Measurements from ENCODE around the gene RAB11FIP4. TPM values are rescaled to one million over a fixed set of nuclear protein-coding genes. Genes with fewer than 3 reads are reported as not detected.

The RAB11FIP4 gene
- total and polyA plus RNA-seq, 7 donors, result 0.66 to 32.5 (median 1.8) TPM

GRCh38 chr17:31392002-31392855 lies 754 bp downstream of the RAB11FIP4 start:
- intact Hi-C loops (cut with DNase I), result loop anchor here (5.0 kb wide), 1 partner anchor 135 kb away; no protein-coding TSS in a partner anchor
- Histone ChIP-seq H3K27me3 (peaks cover 17 to 70% (median 52%) of the 10 kb centered on the region in 3 donors), H3K9me3 (no peaks in the 10 kb centered on the region), H3K36me3 (no peaks in the 10 kb centered on the region), H3K27ac (no peak overlapping the region), H3K4me3 (peak overlapping the region; percentile 26 to 54 (median 46)), H3K4me1 (peaks cover 0 to 16% (median 12%) of the 10 kb centered on the region in 4 donors)
- 20 to 21% methylated on average over 52 of the region's 52 CpGs for WGBS, 2 donors
- no peak for TF ChIP-seq POLR2A (IDR thresholded peaks at IDR 0.05)
- no peak for TF ChIP-seq POLR2AphosphoS5 (IDR thresholded peaks at IDR 0.05)
- TF ChIP-seq CTCF (IDR thresholded peaks at IDR 0.05), result no peak
- no peak for TF ChIP-seq EP300 (IDR thresholded peaks at IDR 0.05)
- no peak for DNase-seq

DNA sequence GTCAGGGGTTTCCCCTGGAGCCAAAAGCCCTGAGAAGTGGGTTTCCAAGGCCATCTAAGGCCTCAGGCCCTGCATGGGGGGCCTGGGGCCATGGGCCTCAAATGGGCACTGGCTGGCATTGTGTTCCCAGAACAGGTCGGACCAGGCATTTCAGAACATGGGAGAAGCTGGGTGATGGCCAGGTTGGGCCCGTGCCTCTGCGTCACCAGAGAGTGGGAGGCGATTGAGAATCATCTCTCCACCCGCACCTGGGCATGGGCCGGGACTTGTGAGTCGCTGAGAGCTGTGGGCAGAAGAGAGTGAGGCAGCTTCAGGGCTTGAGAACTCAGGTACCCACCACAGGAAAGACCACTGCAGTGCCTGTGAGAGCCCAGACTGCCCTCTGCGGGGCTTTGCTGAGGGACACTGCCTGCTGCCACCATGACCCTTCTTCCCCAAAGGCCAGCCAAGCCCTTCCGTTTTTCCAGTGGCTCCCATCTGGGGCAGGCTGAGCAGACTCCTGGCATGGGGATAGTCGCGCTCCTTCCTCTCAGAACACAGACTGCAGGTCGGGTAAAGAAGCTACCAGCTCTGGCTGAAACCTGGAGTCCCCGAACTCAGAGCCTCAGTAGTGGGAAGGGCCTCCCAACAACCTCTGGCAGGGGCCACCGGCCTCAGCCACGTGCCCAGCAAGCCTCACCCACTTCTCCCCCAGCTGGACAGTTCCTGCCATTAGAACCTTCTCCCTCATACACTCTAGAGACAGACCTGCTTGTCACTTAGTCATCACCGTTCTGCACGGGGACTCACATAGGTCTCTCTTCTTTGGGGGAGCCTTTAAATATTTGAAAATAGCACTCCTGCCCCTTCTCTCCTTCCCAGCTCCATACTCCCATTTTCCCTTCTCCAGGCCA lies 1.6 kb downstream of the RAB11FIP4 start:
- H3K36me3 ChIP-seq, result no peaks in the 10 kb centered on the region
- DNase-seq, result no peak
- WGBS, 2 donors, result 71 to 80% methylated on average over 17 of the region's 17 CpGs

DNA sequence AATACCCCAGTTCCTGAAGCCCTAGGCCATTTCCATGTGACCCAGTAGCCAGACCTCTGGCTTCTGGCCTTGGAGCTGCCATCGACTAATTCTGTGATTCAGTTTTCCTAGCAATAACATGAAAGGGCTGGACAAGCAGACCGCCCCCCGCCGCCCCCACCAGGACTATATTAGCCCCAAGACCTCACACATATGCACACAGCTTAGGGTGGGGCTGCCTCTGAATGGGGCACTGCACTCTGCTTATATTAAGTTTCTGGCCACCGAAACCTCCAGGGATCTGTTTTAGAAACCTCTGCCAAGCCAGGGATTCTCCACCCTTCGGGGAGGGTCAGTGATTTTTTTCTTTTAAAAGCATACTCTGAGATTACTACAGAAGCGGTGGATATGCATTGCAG lies 2.3 kb downstream of the RAB11FIP4 start:
- TF ChIP-seq POLR2AphosphoS5 (IDR thresholded peaks at IDR 0.05) (no peak), CTCF (IDR thresholded peaks at IDR 0.05) (no peak), EP300 (IDR thresholded peaks at IDR 0.05) (no peak), POLR2A (IDR thresholded peaks at IDR 0.05) (no peak)
- 86 to 91% methylated on average over 7 of the region's 7 CpGs for WGBS, 2 donors
- H3K4me3 ChIP-seq, result no peak overlapping the region
- no peak overlapping the region for H3K27ac ChIP-seq
- peaks cover 17 to 70% (median 52%) of the 10 kb centered on the region in 3 donors for H3K27me3 ChIP-seq
- no peak for DNase-seq
- intact Hi-C loops (cut with DNase I), result loop anchor here (5.0 kb wide), 1 partner anchor 134 kb away; no protein-coding TSS in a partner anchor
- no peaks in the 10 kb centered on the region for H3K36me3 ChIP-seq
- no peaks in the 10 kb centered on the region for H3K9me3 ChIP-seq
- peaks cover 0 to 16% (median 12%) of the 10 kb centered on the region in 4 donors for H3K4me1 ChIP-seq

More for the DNA sequence above, 1.6 kb downstream of the RAB11FIP4 start:
- Histone ChIP-seq H3K27me3 (peaks cover 17 to 70% (median 52%) of the 10 kb centered on the region in 3 donors), H3K9me3 (no peaks in the 10 kb centered on the region), H3K4me1 (peaks cover 0 to 16% (median 12%) of the 10 kb centered on the region in 4 donors), H3K27ac (no peak overlapping the region), H3K4me3 (no peak overlapping the region)
- TF ChIP-seq EP300 (IDR thresholded peaks at IDR 0.05) (no peak), POLR2A (IDR thresholded peaks at IDR 0.05) (no peak), POLR2AphosphoS5 (IDR thresholded peaks at IDR 0.05) (no peak), CTCF (IDR thresholded peaks at IDR 0.05) (no peak)
- intact Hi-C loops (cut with DNase I), result loop anchor here (5.0 kb wide), 1 partner anchor 134 kb away; no protein-coding TSS in a partner anchor

DNA sequence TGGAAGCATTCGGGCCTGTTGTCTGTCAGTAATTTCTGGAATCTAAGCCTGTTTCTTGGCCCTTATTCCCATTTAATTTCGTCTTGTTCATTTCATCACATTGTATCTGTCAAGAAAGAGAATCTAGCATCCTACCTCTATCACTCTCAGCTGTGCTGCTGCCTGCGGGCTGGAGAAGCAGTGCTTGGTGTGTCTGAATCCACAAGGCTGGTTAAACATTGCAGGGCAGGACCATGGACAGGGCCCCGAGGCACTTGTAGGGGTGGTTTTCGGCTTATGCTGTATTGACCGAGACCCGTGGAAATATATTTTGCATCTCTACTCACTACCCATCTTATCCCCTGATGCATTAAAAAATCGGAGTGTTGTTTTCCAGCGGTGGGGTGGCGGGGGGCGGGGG lies 3.1 kb downstream of the RAB11FIP4 start:
- Histone ChIP-seq H3K27me3 (peaks cover 17 to 69% (median 47%) of the 10 kb centered on the region in 3 donors), H3K4me3 (no peak overlapping the region), H3K9me3 (no peaks in the 10 kb centered on the region), H3K27ac (no peak overlapping the region), H3K36me3 (no peaks in the 10 kb centered on the region), H3K4me1 (peaks cover 0 to 16% (median 12%) of the 10 kb centered on the region in 4 donors)
- 15 to 18% methylated on average over 11 of the region's 11 CpGs for WGBS, 2 donors
- no peak for DNase-seq
- intact Hi-C loops (cut with DNase I), result loop anchor here (5.0 kb wide), 1 partner anchor 133 kb away; no protein-coding TSS in a partner anchor
- TF ChIP-seq POLR2AphosphoS5 (IDR thresholded peaks at IDR 0.05), result no peak
- TF ChIP-seq EP300 (IDR thresholded peaks at IDR 0.05), result no peak
- TF ChIP-seq CTCF (IDR thresholded peaks at IDR 0.05), result no peak
- TF ChIP-seq POLR2A (IDR thresholded peaks at IDR 0.05), result no peak
